HG02588 (cell line): Measurements from ENCODE around the gene TM9SF3.

ENCODE experiments used
- ATAC-seq: cut with Tn5 transposase; IDR thresholded peaks from one replicate; pipeline ENCODE4 v1.9.1; 2021; ENCODE audit warnings: mild to moderate bottlenecking, moderate library complexity; ENCODE audit not compliant: unreplicated experiment

Gene TM9SF3

GRCh38 chr10:96512524-96513304 is 74.1 kb downstream of the TM9SF3 start:
- no peak for ATAC-seq

DNA sequence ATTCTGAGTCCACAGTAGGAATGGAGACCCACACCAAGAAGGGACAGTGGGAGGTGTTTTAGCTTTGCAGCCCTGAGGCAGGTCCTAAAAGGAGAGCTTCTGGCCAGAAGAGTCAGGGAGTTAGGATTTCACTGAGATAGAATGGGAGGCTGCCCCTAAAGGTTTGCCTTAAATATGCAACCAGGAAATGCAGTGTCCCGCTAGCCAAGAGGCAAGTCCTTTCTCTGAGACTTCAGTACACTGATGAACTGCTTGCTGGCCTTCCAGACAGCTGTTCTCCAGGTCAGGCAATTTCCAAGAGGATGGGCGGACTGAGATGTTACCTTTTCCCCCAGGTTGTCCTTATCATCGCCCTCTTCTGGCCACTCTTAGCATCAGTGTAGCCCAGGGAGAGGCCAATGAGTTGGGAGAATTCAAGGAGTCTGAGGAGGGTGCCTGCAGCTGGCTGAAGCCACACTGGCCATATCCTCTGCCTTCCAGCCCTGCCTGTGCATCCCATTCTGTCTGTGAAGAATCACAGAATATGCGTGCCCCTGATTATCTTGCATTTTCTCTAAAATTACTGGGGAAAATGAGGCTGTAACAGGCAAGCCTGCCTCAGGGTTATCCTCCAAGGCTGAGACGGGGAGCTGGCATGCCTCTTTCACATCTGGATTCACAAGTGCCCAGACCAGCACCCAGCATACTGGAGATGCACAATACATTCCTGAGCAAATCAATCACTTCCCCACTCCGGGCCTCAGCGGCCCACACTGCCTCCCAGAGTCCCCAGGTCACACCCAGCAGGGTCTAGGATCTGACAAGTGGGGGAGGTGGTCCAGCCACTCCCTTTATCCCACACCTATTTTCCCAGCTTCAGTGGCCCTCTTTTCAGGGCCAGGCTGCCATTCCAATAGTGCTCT is 75.5 kb downstream of the TM9SF3 start:
- no peak for ATAC-seq

DNA sequence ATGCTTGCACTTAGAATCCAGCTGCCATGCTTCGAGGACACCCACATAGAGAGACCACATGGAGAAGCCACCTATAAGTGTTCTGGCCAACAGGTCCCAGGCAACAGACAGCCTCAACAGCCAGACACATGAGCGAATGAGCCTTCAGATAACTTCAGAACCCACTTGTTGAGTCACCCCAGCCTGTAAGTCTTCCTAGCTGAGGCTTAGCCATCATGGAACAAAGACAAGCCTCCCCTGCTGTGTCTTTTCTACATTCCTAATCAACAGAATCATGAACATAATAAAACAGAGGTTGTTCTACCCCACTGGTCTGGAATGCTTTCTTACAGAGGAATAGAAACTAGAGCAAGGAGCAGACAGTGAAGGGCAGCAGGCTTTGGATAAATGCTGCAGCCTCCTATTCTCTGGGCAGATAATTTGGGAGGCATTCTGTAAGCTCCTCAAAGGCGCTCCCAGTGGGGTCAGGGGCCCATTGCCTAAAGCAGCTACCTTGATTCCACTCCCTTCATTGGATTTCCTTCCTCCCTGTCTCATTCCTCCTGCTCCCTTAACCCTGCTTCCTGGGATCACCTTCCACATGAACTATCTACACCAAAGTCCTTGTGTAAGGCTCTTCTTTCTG is 77.7 kb downstream of the TM9SF3 start:
- ATAC-seq = no peak

DNA sequence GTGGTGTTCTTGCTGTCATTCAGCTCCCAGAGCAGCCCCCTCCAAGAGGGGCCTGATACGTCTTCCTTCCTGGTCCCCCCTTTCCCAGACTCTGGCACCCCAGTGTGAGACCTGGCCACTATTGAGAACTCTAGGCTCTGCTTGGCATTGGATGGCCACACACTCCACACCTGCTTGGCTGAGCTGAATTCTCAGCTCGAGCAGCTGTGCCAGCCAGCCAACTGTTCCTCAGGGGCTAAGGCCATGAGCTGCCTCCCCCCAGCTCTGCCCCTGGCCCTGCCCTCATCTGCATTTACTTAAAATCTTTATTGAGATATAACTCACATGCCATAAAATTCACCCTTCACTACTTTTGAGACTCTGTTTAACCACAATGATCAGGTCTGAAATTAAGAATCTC is 79.8 kb downstream of the TM9SF3 start:
- no peak for ATAC-seq

DNA sequence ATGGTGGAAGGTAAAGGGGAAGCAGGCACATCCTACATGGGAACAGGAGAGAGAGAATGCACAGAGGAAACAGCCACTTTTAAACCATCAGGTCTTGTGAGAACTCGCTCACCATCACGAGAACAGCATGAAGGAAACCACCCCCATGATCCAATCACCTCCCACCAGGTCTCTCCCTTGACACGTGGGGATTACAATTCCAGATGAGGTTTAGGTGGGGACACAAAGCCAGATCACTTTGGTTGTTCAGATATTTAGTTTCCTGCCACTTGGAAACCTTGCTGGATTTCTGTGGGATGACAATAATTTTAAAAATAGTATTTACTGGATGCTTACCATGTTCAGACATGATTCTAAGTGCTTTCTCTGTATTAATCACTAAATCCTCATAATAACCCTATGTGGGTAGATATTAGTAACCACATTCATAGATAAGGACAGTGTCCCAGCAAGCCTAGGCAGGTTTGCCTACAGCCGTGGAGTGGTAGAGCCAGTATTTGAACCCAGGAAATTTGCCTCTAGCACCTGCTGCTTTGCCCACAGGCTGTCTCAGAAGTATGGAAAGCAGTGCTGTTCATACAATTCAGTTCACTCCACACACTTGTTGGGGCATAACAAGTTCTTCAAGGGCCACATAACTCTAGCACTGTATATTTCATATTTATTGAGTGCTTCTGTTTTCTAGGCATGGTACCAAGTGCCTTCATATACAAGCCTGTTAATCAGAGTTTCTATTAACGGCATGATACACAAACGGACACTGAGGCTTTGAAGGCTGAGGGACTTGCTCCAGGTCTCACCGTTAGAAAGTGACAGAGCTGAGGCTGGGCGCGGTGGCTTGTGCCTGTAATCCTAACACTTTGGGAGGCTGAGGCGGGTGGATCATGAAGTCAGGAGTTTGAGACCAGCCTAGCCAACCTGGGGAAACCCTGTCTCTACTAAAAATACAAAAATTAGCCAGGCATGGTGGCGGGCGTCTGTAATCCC is 81.4 kb downstream of the TM9SF3 start:
- ATAC-seq = no peak

DNA sequence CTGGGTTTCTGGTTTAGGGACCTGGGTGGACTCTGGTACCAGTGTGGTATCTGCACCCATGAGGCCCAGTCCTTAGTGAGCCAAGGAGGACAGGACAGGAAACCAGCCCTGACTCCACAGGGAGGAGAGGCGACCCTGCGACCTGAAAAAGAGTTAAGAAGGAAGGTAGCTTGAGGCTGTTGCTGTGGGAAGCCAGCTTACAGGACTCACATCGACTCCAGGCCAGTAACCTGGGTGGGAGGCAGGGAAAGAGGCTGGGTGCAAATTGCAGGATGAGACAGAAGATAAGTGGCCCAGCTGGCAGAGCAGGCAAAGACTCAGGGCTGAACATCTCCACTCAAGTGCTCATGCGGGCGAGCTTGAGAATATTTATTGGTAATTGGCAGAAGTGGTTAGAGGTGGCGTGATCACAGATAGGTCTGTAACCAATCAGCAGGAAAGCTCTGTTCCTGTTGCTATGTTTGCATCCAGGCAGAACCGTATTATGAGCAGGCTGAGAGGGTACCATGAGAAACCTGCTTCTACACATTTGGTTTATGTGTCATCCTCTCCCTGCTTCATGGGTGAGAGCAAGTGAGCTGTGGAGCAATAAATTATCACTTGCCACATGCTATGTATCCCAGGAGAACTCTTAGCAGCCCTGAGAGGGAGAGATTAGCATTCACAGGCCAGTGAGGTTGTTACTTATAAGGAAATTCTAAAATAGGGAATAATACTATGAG is 84.1 kb downstream of the TM9SF3 start:
- no peak for ATAC-seq

GRCh38 chr10:96501985-96502384 is 84.8 kb downstream of the TM9SF3 start:
- no peak for ATAC-seq

DNA sequence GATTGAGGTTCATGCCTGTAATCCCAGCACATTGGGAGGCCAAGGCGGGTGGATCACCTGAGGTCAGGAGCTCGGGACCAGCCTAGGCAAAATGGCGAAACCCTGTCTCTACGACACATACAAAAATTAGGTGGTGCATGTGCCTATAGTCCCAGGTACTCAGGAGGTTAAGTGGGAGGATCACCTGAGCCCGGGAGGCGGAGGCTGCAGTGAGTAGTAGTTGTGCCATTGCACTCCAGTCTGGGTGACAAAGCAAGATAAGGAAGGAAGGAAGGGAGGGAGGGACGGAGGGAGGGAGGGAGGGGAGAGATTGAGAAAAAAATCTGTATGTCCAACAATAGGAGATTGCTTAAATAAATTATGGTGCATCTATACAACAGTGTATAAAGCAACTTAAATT is 86.3 kb downstream of the TM9SF3 start:
- ATAC-seq = no peak

DNA sequence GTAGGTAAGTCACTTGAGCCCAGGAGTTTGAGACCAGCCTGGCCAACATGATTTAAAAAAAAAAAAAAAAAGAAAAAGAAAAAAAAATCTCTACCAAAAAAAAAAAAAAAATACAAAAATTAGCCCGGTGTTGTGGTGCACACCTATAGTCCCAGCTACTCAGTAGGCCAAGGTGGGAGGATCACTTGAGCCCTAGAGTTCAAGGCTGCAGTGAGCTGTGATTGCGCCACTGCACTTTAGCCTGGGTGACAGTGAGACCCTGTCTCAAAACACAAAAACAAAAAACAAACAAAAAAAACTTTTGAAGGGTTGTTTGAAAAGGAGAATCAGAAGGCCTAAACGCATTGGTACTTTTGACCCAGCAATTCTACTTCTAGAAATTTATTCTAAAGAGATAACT is 86.8 kb downstream of the TM9SF3 start:
- no peak for ATAC-seq

DNA sequence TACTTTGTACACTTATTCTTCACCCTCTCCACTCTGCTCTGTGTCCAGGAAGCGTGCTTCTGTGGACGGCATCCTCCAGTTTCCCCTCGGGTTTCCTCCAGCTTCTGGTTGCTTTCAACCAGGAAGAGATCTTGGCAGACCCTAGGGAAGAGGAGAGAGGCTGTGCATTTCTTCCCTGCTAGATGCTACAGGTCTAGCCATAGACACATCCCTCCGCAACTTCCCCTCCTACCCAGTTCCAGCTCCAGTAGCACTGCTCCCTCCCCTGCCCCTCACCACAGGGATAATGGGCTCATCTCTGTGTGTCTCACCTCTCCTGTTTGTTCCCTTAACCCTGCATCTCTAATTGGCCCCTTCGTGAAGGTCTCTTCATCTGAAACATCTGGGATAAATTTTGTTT is 89.4 kb downstream of the TM9SF3 start:
- ATAC-seq = no peak

DNA sequence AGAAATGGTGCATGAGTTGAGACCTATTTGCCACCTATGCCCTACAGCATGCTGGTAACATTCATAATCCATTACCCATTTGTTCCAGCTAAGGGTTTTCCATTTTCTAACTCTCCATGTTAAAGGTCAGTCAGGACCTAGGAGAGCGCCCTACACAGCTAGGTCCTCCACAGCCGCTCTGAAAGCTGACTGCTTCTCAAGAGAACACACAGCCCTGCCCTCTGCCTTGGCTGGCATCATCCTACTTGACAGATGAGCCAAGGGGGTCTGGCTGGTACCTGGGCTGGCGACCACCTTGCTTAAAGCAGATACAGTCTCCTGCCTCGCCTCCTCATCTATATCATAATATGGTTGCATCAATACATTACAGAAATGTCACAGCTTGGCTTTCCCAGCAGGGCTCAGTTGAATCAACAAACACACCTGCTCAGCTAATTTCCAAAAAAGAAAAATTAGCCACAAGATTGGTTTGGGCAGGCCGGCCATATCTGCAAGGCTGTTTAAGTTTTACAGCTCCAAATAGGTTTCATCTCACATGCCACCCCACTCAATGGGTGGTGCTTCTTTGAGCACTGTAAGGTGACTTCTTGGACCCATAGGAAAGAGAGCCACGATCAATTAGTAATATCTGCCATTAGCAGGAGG is 90.4 kb downstream of the TM9SF3 start:
- ATAC-seq = no peak

GRCh38 chr10:96495544-96495943 is 91.3 kb downstream of the TM9SF3 start:
- ATAC-seq = no peak

DNA sequence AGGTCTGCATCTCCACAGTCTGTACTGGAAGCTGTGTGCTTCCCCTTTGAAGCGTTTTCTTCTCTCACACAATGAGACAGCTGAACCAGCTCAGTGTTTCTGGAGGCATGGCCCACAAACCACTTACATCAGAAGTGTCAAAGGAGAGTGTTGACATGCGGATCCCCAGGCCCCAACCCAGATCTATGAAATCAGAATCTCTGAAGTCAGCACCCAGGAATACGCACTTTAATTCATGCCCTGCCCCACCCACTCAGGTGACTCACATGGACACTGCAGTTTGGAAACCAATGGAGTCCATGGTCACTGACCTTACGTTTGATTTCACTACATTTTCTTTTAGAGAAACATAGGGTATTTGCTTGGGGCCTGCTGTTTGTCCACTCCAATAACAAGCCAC is 92.1 kb downstream of the TM9SF3 start:
- no peak for ATAC-seq

DNA sequence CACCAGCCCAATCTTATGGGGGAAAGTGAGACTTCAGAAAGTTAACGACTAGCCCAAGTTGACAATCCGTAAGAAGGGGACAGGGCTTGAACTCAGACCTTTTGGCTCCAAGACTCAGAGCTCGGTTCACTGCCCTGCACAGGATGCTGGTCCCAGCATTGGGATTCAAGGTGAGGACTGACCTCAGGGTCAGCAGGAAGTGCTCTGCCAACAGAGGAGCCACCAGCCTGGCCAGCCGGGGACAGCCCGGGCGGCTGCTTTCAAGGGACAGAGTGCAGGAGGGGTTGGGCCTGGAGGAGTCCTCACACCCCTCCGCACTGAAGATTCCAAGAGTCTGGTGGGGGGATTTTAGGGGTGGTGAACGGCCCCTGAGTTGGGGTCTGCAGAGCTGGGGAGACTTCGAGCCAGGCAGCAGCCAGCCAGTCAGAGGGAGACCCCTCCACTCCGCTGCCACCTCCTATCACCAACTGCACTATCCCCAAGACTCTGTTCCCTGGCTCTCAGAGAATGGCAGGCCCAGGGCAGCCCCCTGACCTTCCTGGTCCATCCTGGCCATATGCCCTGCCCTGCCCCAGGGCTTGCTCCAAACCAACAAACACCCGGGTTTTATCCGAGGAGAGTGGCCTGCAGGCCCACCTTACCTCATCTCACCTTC is 92.8 kb downstream of the TM9SF3 start:
- no peak for ATAC-seq

DNA sequence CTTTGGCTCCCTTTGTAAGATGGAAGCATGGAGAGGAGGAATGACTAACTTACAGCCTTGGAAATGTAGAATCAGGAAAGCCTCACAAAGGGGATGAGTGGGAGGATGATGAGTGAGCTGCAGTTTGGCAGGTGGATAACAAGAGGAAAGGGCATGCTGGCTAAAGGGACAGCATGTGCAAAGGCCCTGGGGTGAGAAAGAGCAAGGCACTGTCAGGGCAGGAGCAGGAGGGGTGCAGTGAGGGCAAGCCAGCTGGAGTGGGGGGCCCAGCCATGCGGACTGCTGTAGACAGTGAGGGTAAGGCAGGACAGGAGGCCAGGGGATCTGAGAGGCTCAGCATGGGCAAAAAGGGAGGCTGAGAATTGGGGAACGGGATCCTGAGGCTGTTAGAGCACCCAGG is 93.6 kb downstream of the TM9SF3 start:
- no peak for ATAC-seq

GRCh38 chr10:96491303-96491702 is 95.5 kb downstream of the TM9SF3 start:
- ATAC-seq = no peak

DNA sequence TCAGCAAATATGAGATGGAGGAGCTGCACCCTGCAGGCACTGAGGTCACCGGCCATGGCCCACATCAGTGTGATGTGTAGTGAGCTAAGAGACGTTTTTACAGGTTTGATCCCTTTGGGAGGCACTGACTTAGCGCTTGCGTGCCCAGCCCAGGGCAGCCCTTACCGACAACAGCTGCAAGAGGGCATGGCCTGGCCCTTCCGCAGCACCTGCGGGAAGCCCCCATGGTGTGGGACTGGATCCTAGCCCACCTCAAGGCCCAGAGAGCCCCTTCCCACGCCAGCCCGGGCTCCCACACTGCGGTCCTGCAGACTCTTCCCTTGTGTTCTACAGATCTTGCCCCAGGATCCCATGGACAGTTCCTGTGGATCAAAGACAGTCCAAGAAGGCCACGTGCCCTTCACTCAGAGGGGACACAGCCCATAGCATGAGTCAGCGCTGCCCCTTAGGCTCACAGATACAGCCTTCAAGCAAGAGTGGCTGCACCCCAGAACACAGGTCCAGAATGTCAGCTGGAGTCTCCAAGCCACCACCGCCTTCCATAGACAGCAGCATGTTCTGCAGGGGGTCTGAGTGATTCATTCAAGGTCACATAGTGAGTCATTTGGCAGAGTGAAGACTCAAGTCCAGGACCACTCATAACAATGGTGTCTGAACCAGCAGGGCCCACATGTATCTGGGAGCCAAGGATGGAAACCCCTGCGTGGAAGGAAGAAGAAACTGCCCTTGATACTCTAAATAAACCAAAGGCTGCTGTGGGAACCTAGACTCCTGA is 98.5 kb downstream of the TM9SF3 start:
- no peak for ATAC-seq
